Lower leg skin (tissue), 4 donors: ENCODE results near the gene LIME1. TPM values are rescaled to one million over a fixed set of nuclear protein-coding genes. Genes with fewer than 3 reads are reported as not detected.

Experiments
- DNase-seq, 2 donors: peaks; one replicate each; pipeline ENCODE4 v3.0.0-alpha.2; 2019; ENCODE audit warnings: low spot score in 2 of 2
- H3K4me3 ChIP-seq: fragments of 200-600 bp; sonication (generic); 2 replicates; pipeline ENCODE4 v1.5.1; 2017; ENCODE audit warnings: mild to moderate bottlenecking, low read depth; ENCODE audit not compliant: poor library complexity, severe bottlenecking
- POLR2A ChIP-seq, 2 donors: fragments of 450-650 bp; IDR thresholded peaks; one replicate each; pipeline ENCODE4 v1.6.1; 2016 to 2017; ENCODE audit warnings: antibody characterized with exemption in 2 of 2, mild to moderate bottlenecking in 1 of 2, moderate library complexity in 1 of 2
- WGBS, 2 donors: methylation state at CpG; one replicate each; pipeline ENCODE4 v1.1.5; 2018; 5-methylcytosine and 5-hydroxymethylcytosine counted together
- intact Hi-C: fragments of 100-400 bp; cut with DNase I; formaldehyde crosslinking; loops from one replicate; pipeline ENCODE4 v1.15.0; 2023; ENCODE audit warnings: low total_unique reads
- total RNA-seq, 4 donors: library from RNA; depleted of rRNA; stranded (reverse); fragments of >200 nt; gene quantifications; one replicate each; pipeline ENCODE4 v1.1.0, GENCODE V29; 2016
- TF ChIP-seq, protein P1 (sequence below), 3 donors: fragments of 450-650 bp; IDR thresholded peaks; one replicate each; pipeline ENCODE4 v1.5.1; 2016; ENCODE audit warnings: antibody characterized with exemption in 3 of 3, mild to moderate bottlenecking in 3 of 3, moderate library complexity in 2 of 3

The LIME1 gene
- total RNA-seq, 4 donors from 2014 or later = 17.8 to 26.3 (median 21.8) TPM

GRCh38 chr20:63703471-63703975 is 32.9 kb upstream of the LIME1 start:
- 86 to 94% methylated on average over 6 to 12 of the region's 15 CpGs for WGBS, 2 donors
- TF ChIP-seq, protein P1, sequence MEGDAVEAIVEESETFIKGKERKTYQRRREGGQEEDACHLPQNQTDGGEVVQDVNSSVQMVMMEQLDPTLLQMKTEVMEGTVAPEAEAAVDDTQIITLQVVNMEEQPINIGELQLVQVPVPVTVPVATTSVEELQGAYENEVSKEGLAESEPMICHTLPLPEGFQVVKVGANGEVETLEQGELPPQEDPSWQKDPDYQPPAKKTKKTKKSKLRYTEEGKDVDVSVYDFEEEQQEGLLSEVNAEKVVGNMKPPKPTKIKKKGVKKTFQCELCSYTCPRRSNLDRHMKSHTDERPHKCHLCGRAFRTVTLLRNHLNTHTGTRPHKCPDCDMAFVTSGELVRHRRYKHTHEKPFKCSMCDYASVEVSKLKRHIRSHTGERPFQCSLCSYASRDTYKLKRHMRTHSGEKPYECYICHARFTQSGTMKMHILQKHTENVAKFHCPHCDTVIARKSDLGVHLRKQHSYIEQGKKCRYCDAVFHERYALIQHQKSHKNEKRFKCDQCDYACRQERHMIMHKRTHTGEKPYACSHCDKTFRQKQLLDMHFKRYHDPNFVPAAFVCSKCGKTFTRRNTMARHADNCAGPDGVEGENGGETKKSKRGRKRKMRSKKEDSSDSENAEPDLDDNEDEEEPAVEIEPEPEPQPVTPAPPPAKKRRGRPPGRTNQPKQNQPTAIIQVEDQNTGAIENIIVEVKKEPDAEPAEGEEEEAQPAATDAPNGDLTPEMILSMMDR (IDR thresholded peaks at IDR 0.05) = no peak
- no peak for TF ChIP-seq POLR2A (IDR thresholded peaks at IDR 0.05)
- H3K4me3 ChIP-seq = no peak overlapping the region
- peak in 1 of 2 donors; percentile 85 for DNase-seq
- intact Hi-C loops = no loop called here

DNA sequence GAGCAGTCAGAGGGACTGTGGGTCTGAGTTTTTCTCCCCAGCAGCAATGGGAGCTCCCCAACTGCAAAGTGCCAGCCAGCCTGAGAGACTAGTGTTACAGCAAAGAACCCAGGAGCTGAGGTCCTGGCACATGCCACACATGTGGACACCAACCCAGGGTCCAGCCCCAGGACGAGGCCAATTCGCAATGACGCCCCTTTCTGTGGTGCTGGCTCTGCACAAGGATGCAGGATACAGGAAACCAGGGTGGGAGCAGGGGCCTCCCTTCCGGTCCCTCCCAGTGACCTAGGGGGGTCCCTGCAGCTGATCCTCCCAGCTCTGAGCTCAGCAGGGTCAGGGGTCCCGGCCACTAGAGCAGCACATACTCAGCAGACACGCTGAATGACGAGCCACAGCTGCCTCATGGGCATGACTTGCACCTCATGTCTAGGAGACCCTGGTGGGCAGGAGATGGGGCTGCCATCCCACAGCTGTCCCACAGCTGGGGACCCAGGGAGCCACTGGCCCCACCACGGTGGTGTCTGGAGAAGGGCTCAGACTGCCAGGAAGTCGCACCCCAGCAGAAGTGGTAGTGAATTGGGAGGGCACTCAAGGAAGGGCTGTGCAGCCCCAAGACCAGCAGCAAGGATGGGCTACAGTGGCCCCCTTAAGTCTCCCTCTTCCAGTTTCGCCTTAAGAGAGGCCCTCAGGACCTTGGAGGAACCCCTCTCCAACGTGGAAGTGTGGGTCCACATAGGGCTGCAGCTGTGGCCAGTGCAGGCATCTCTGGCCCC is 32.3 kb upstream of the LIME1 start:
- DNase-seq = no peak
- 89 to 91% methylated on average over 2 to 9 of the region's 11 CpGs for WGBS, 2 donors
- intact Hi-C loops = no loop called here

GRCh38 chr20:63704749-63705117 is 31.7 kb upstream of the LIME1 start:
- H3K4me3 ChIP-seq = no peak overlapping the region
- intact Hi-C loops = no loop called here
- DNase-seq = no peak
- WGBS, 2 donors = 88 to 89% methylated on average over 6 of the region's 6 CpGs
- no peak for TF ChIP-seq POLR2A (IDR thresholded peaks at IDR 0.05)
- TF ChIP-seq, protein P1 (IDR thresholded peaks at IDR 0.05) = no peak

More for the DNA sequence above, 32.3 kb upstream of the LIME1 start:
- H3K4me3 ChIP-seq = no peak overlapping the region
- no peak for TF ChIP-seq POLR2A (IDR thresholded peaks at IDR 0.05)
- TF ChIP-seq, protein P1 (IDR thresholded peaks at IDR 0.05) = no peak

- TF ChIP-seq, protein P1 (IDR thresholded peaks at IDR 0.05) = no peak
- no peak for TF ChIP-seq POLR2A (IDR thresholded peaks at IDR 0.05)
- H3K4me3 ChIP-seq = no peak overlapping the region
- WGBS, 2 donors = 84 to 91% methylated on average over 8 of the region's 8 CpGs
- intact Hi-C loops = no loop called here
- no peak for DNase-seq
These were observed 31.0 kb upstream of the LIME1 start for GRCh38 chr20:63705232-63706026.

DNA sequence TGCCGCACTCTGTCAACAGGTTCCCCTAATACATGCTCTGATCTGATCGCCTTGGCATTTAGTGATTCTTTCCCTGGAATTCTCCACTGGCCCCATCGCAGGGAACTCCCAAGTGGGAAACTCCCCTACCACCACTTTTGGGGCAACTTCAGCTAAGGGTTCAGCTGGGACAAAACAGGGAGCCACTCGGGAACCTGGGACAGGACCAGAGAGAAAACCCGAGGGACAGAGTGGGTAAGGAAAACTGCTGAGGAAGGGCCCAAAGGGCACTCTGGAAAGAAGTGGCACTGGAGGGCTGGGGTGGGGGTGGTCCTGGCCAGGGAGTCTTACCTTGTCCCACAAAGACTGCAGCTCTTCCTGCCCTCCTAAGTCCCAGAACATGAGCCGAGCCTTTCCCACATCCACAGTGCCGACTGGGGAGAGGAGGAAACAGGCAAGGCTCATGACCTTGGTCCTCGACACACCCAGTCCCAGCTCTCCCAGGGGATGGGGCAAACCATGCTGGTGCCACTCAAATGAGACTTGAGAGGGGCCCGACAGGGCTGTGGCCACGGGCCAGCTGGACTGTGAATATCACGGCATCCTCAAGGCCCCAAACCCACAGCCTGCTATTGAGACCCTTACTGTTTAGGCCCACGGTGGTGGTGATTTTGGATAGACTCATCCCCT is 30.3 kb upstream of the LIME1 start:
- 71 to 78% methylated on average over 10 to 12 of the region's 12 CpGs for WGBS, 2 donors
- no peak for DNase-seq
- intact Hi-C loops = no loop called here

More for the DNA sequence above, 30.3 kb upstream of the LIME1 start:
- no peak overlapping the region for H3K4me3 ChIP-seq
- TF ChIP-seq, protein P1 (IDR thresholded peaks at IDR 0.05) = no peak
- TF ChIP-seq POLR2A (IDR thresholded peaks at IDR 0.05) = no peak
